Measurements from ENCODE around the gene SIN3B. TPM values are rescaled to one million over a fixed set of nuclear protein-coding genes. Genes with fewer than 3 reads are reported as not detected.

SIN3B gene, protein sequence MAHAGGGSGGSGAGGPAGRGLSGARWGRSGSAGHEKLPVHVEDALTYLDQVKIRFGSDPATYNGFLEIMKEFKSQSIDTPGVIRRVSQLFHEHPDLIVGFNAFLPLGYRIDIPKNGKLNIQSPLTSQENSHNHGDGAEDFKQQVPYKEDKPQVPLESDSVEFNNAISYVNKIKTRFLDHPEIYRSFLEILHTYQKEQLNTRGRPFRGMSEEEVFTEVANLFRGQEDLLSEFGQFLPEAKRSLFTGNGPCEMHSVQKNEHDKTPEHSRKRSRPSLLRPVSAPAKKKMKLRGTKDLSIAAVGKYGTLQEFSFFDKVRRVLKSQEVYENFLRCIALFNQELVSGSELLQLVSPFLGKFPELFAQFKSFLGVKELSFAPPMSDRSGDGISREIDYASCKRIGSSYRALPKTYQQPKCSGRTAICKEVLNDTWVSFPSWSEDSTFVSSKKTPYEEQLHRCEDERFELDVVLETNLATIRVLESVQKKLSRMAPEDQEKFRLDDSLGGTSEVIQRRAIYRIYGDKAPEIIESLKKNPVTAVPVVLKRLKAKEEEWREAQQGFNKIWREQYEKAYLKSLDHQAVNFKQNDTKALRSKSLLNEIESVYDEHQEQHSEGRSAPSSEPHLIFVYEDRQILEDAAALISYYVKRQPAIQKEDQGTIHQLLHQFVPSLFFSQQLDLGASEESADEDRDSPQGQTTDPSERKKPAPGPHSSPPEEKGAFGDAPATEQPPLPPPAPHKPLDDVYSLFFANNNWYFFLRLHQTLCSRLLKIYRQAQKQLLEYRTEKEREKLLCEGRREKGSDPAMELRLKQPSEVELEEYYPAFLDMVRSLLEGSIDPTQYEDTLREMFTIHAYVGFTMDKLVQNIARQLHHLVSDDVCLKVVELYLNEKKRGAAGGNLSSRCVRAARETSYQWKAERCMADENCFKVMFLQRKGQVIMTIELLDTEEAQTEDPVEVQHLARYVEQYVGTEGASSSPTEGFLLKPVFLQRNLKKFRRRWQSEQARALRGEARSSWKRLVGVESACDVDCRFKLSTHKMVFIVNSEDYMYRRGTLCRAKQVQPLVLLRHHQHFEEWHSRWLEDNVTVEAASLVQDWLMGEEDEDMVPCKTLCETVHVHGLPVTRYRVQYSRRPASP
- 22.1 and 47.8 TPM in 2 replicates for total RNA-seq (2014; rRNA removed; shearing (Covaris generic))

DNA sequence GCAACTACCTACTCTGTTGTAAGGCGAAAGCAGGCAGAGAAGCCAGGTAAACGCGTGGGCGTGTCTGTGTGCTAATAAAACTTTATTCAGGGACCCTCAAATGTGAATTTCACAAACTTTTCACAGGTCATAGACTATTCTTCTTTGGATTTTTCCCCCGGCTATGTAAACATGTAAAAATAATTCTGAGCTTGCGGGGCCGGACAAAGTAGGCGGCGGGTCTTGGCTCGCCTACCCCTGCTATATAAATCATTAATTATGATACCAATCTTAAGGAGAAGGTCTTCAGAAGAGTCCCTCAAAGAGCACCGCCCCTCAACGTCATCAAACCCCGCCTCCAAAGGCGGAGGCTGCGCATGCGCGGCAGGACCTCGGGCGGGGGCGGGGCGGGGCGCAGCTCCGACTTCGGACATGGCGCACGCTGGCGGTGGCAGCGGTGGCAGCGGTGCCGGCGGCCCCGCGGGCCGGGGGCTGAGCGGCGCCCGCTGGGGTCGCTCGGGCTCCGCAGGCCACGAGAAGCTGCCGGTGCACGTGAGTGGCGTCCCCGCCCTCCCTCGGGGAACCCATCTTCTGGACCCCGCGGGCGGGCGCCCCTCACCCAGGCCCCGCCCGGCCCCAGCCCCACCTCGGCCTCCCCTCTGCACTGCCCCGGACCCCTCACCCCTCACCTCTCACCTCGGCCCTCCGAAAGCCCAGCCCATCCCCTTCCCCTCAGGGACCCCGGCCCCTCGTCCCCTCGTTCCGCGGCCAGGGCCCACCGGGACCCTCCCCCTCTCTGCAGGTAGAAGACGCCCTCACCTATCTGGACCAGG lies at the start of gene SIN3B:
Gene SIN3B, plus strand, starts transcription at position 389 of the 812 bp plus-strand sequence. Its CDS starts 23 bp downstream, at position 412.

GRCh38 chr19:16888629-16889365 lies 59.6 kb downstream of the SIN3B start, which contains the start of gene F2RL3:
TSS of gene F2RL3 (plus strand) at chr19:16888999. CDS start at chr19:16889190, 191 bp downstream.

Small RNA genes within 50 kb of the gene (small RNA-seq; reads per million reads assigned to genes)
- not detected for gene AC008737.3
- not detected for gene RN7SL823P
- gene RN7SL835P, result not detected

Other genes with a start within 250 kb of the SIN3B start
- gene MED26, start 201.2 kb upstream of the SIN3B start, total RNA-seq (2014; rRNA removed; shearing (Covaris generic)), result 19.0 and 22.5 TPM in 2 replicates
- gene SMIM7, start 169.3 kb upstream of the SIN3B start, total RNA-seq (2014; rRNA removed; shearing (Covaris generic)), result 81.3 and 83.3 TPM in 2 replicates
- gene TMEM38A, start 168.3 kb upstream of the SIN3B start, total RNA-seq (2014; rRNA removed; shearing (Covaris generic)), result 4.1 and 4.7 TPM in 2 replicates
- 0.68 and 0.74 TPM in 2 replicates for gene NWD1, start 109.6 kb upstream of the SIN3B start, total RNA-seq (2014; rRNA removed; shearing (Covaris generic))
- gene F2RL3, start 59.6 kb downstream of the SIN3B start, total RNA-seq (2014; rRNA removed; shearing (Covaris generic)), result 0.61 and 0.64 TPM in 2 replicates
- gene CPAMD8, start 197.4 kb downstream of the SIN3B start, total RNA-seq (2014; rRNA removed; shearing (Covaris generic)), result 0.16 and 0.64 TPM in 2 replicates
- 13.5 and 17.9 TPM in 2 replicates for gene HAUS8, start 246.1 kb downstream of the SIN3B start, total RNA-seq (2014; rRNA removed; shearing (Covaris generic))
- 64.2 and 64.8 TPM in 2 replicates for gene MYO9B, start 246.4 kb downstream of the SIN3B start, total RNA-seq (2014; rRNA removed; shearing (Covaris generic))

Measured in A375 (cell line).